Islet of Langerhans (tissue), 1 donor: Measurements from ENCODE around the gene IGSF9.

Experiments
- FAIRE-seq: peaks from one replicate; lab custom pipeline; 2011; peaks lifted over from hg19 to GRCh38; lab: Jason Lieb, UNC

IGSF9 gene

GRCh38 chr1:159945483-159946241 lies at the start of gene IGSF9:
IGSF9 (minus strand) TSS chr1:159945613; CDS start chr1:159943454, 2,159 bp downstream.
- FAIRE-seq, result no peak

GRCh38 chr1:159994896-159995295 lies 49.5 kb upstream of the IGSF9 start:
- FAIRE-seq, result no peak

- FAIRE-seq, result no peak
These were observed 48.5 kb upstream of the IGSF9 start for GRCh38 chr1:159993911-159994310.

GRCh38 chr1:159992161-159992560 lies 46.7 kb upstream of the IGSF9 start:
- no peak for FAIRE-seq

GRCh38 chr1:159991513-159991912 lies 46.1 kb upstream of the IGSF9 start:
- no peak for FAIRE-seq

- no peak for FAIRE-seq
These were observed 44.6 kb upstream of the IGSF9 start for GRCh38 chr1:159990005-159990404.

GRCh38 chr1:159989581-159989980 lies 44.2 kb upstream of the IGSF9 start:
- FAIRE-seq, result no peak

- FAIRE-seq, result no peak
These were observed 42.6 kb upstream of the IGSF9 start for GRCh38 chr1:159988006-159988405.

GRCh38 chr1:159987186-159987585 lies 41.8 kb upstream of the IGSF9 start:
- no peak for FAIRE-seq

- no peak for FAIRE-seq
These were observed 41.1 kb upstream of the IGSF9 start for GRCh38 chr1:159986531-159986930.

- FAIRE-seq, result no peak
These were observed 40.7 kb upstream of the IGSF9 start for GRCh38 chr1:159986093-159986492.

- no peak for FAIRE-seq
These were observed 40.1 kb upstream of the IGSF9 start for GRCh38 chr1:159985473-159985872.

- no peak for FAIRE-seq
These were observed 38.3 kb upstream of the IGSF9 start for GRCh38 chr1:159983681-159984080.

GRCh38 chr1:159982280-159982679 lies 36.9 kb upstream of the IGSF9 start:
- FAIRE-seq, result no peak

- no peak for FAIRE-seq
These were observed 36.1 kb upstream of the IGSF9 start for GRCh38 chr1:159981351-159982055.

- no peak for FAIRE-seq
These were observed 35.4 kb upstream of the IGSF9 start for GRCh38 chr1:159980786-159981185.

GRCh38 chr1:159980076-159980475 lies 34.7 kb upstream of the IGSF9 start:
- FAIRE-seq, result no peak

GRCh38 chr1:159979257-159979656 lies 33.8 kb upstream of the IGSF9 start:
- FAIRE-seq, result no peak

GRCh38 chr1:159978107-159978398 lies 32.6 kb upstream of the IGSF9 start:
- FAIRE-seq, result no peak

- FAIRE-seq, result no peak
These were observed 32.1 kb upstream of the IGSF9 start for GRCh38 chr1:159977364-159978106.

GRCh38 chr1:159974350-159974965 lies 29.0 kb upstream of the IGSF9 start:
- no peak for FAIRE-seq

- no peak for FAIRE-seq
These were observed 28.0 kb upstream of the IGSF9 start for GRCh38 chr1:159973350-159973940.
